Lower lobe of right lung (tissue), 2 donors: ENCODE data around the gene LCTL. TPM values are rescaled to one million over a fixed set of nuclear protein-coding genes. Genes with fewer than 3 reads are reported as not detected.

Source experiments
- ATAC-seq, 2 donors: fragments of 200-7000 bp; cut with Tn5 transposase; one replicate each; pipeline ENCODE4 v1.9.1; 2020 to 2022; ENCODE audit warnings: mild to moderate bottlenecking in 2 of 2, moderate library complexity in 2 of 2
- DNase-seq: peaks from one replicate; pipeline ENCODE4 v3.0.0-alpha.2; 2020
- H3K27ac ChIP-seq: fragments of 200-600 bp; one replicate; pipeline ENCODE4 v1.8.0; 2022
- H3K27me3 ChIP-seq: fragments of 200-600 bp; one replicate; pipeline ENCODE4 v1.8.0; 2022; ENCODE audit warnings: low read depth
- H3K36me3 ChIP-seq: fragments of 200-600 bp; one replicate; pipeline ENCODE4 v1.8.0; 2022; ENCODE audit warnings: mild to moderate bottlenecking
- H3K4me1 ChIP-seq: fragments of 200-600 bp; one replicate; pipeline ENCODE4 v1.8.0; 2022
- H3K4me3 ChIP-seq: fragments of 200-600 bp; one replicate; pipeline ENCODE4 v1.8.0; 2022; ENCODE audit warnings: mild to moderate bottlenecking
- H3K9me3 ChIP-seq: fragments of 200-600 bp; one replicate; pipeline ENCODE4 v1.8.0; 2022
- CTCF ChIP-seq: fragments of 200-600 bp; IDR thresholded peaks from one replicate; pipeline ENCODE4 v1.8.0; 2022; ENCODE audit warnings: antibody characterized with exemption, mild to moderate bottlenecking
- intact Hi-C: fragments of 100-400 bp; cut with DNase I; formaldehyde crosslinking; loops from one replicate; pipeline ENCODE4 v1.11.0; 2022
- long read RNA-seq: library from polyadenylated mRNA; unstranded; transcript quantifications from one replicate; pipeline ENCODE4 v2.0.0, GENCODE V29; 2021
- total RNA-seq: library from RNA; stranded (reverse); fragmentation: NEBNext Ultra II Directional; extraction: Animal tissue kit (Norgen Biotek cat#: 25700); gene quantifications from one replicate; pipeline ENCODE4 v1.2.1, GENCODE V29; 2021
- donor health status: DM: no; HTN: yes; CAD: no; lungs with severe emphysema.

Gene LCTL
- not detected for total RNA-seq
- long read RNA-seq, result 0 reads

- no peaks in the 10 kb centered on the region for H3K4me1 ChIP-seq
- no peak within 1 kb of the TSS for H3K4me3 ChIP-seq
- TF ChIP-seq CTCF, result no peak
- H3K27me3 ChIP-seq, result no peaks in the 10 kb centered on the region
- no peak for ATAC-seq
- no peaks in the 10 kb centered on the region for H3K9me3 ChIP-seq
- H3K36me3 ChIP-seq, result no peaks in the 10 kb centered on the region
- DNase-seq, result no peak
- intact Hi-C loops, result no loop called here
- no peak within 1 kb of the TSS for H3K27ac ChIP-seq
Observed at GRCh38 chr15:66565741-66566144, at the start of gene LCTL. LCTL (minus strand) TSS chr15:66565998; CDS start chr15:66565365, 633 bp downstream.

- Histone ChIP-seq H3K27ac (peak overlapping the region; percentile 61), H3K4me1 (peaks cover 68% of the 10 kb centered on the region), H3K36me3 (no peaks in the 10 kb centered on the region), H3K9me3 (no peaks in the 10 kb centered on the region), H3K4me3 (no peak overlapping the region), H3K27me3 (no peaks in the 10 kb centered on the region)
- DNase-seq, result peak; percentile 47
- intact Hi-C loops, result no loop called here
- ATAC-seq, result peak in 1 of 2 donors; percentile 11
- TF ChIP-seq CTCF, result no peak
Observed at GRCh38 chr15:66614951-66615760, 49.4 kb upstream of the LCTL start.

GRCh38 chr15:66614456-66614855 lies 48.7 kb upstream of the LCTL start:
- intact Hi-C loops, result no loop called here
- no peak overlapping the region for H3K4me3 ChIP-seq
- no peaks in the 10 kb centered on the region for H3K36me3 ChIP-seq
- ATAC-seq (no peak), DNase-seq (peak; percentile 19)
- no peak for TF ChIP-seq CTCF
- peaks cover 61% of the 10 kb centered on the region for H3K4me1 ChIP-seq
- H3K9me3 ChIP-seq, result no peaks in the 10 kb centered on the region
- H3K27ac ChIP-seq, result no peak overlapping the region
- no peaks in the 10 kb centered on the region for H3K27me3 ChIP-seq

- H3K36me3 ChIP-seq, result no peaks in the 10 kb centered on the region
- TF ChIP-seq CTCF, result no peak
- intact Hi-C loops, result no loop called here
- no peak overlapping the region for H3K4me3 ChIP-seq
- no peak for ATAC-seq
- peaks cover 54% of the 10 kb centered on the region for H3K4me1 ChIP-seq
- no peak overlapping the region for H3K27ac ChIP-seq
- DNase-seq, result peak; percentile 22
- H3K9me3 ChIP-seq, result no peaks in the 10 kb centered on the region
- H3K27me3 ChIP-seq, result no peaks in the 10 kb centered on the region
Observed at GRCh38 chr15:66613743-66614142, 47.9 kb upstream of the LCTL start.

GRCh38 chr15:66611257-66612053 lies 45.7 kb upstream of the LCTL start:
- Histone ChIP-seq H3K4me1 (peaks cover 31% of the 10 kb centered on the region), H3K27ac (no peak overlapping the region), H3K36me3 (no peaks in the 10 kb centered on the region), H3K9me3 (no peaks in the 10 kb centered on the region), H3K4me3 (no peak overlapping the region), H3K27me3 (no peaks in the 10 kb centered on the region)
- no peak for TF ChIP-seq CTCF
- peak; percentile 60 to 85 for ATAC-seq
- DNase-seq, result peak; percentile 53
- intact Hi-C loops, result no loop called here
